ENCODE results near the gene ADAMTS5.

- TF ChIP-seq CTCF (IDR thresholded peaks at IDR 0.05; ENCODE audit: poor library complexity, severe bottlenecking) = no peak
- TF ChIP-seq MXI1 (conservative IDR thresholded peaks at IDR 0.05; ENCODE audit: poor library complexity, severe bottlenecking) = no peak
- no peak for TF ChIP-seq POLR2AphosphoS5 (IDR thresholded peaks at IDR 0.05)
- no peak for TF ChIP-seq EZH2 (IDR thresholded peaks at IDR 0.05; ENCODE audit: borderline replicate concordance, insufficient read depth, low read length, poor library complexity, severe bottlenecking)
These were observed 5.2 kb downstream of the ADAMTS5 start for GRCh38 chr21:26961698-26962097.

Data from neural cell (in vitro differentiated cells).